GM18517 (cell line): ENCODE measurements around the gene MYOG.

Experiments
- ATAC-seq: cut with Tn5 transposase; IDR thresholded peaks from one replicate; pipeline ENCODE4 v1.9.1; 2021; ENCODE audit warnings: mild to moderate bottlenecking, moderate library complexity; ENCODE audit not compliant: unreplicated experiment

MYOG gene

DNA sequence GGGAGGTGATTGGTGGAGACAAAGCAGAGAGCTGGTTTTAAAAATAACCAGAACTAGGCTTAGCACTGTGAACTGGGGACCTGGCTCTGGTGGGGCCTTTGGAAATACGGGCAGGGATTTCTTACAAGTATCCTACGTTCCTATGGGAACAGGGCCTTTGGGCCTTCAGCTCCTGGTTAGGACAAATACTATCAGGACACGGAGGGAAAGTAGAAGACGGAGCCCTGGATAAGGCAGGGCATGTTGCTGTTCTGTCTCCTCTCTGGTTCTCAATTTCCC is 5.3 kb upstream of the MYOG start:
- ATAC-seq, result no peak

DNA sequence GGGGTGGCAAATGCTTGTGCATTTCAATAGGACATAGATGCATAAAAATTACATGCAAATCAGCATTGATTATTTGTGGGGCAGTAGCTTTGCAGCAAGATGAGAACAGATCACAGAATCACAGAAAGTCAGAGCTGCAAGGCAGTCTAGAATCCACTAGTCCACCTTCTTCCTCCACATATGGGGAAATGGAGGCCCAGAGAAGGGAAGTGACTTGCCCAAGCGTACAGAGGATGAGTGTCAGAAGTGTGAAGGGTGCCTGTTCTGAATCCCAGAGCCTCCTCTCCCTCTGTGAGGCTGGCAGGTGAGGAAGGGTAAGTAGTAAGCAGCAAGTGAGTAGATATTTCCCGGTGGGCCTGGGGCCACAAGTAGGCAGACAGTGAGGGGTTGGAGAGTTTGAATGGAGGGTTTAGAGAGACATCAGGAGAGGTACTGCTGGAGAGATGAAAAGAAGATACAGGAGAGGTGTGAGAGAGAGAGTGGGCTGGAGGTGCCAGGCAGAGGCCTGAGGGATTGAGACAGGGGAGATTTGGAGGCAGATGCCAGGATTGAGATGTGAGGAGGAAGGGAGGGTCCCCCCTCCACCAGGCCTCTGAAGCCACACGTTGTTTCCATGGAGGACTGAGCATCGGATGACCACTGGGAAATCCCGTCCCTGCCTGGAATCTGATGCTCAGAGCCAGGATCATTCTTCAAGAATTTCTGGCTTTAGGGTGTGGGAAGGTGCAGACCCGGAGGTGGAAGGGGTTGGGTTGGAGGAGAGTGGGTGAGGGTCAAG is 4.8 kb upstream of the MYOG start:
- no peak for ATAC-seq

- no peak for ATAC-seq
These were observed 3.8 kb upstream of the MYOG start for GRCh38 chr1:203089651-203090045.

- ATAC-seq, result no peak
These were observed 3.3 kb upstream of the MYOG start for GRCh38 chr1:203089001-203089650.

GRCh38 chr1:203088441-203088840 is 2.6 kb upstream of the MYOG start:
- ATAC-seq, result no peak

- ATAC-seq, result no peak
These were observed 1.4 kb upstream of the MYOG start for GRCh38 chr1:203086992-203087763.

- no peak for ATAC-seq
These were observed 954 bp downstream of the MYOG start for GRCh38 chr1:203084588-203085527.

DNA sequence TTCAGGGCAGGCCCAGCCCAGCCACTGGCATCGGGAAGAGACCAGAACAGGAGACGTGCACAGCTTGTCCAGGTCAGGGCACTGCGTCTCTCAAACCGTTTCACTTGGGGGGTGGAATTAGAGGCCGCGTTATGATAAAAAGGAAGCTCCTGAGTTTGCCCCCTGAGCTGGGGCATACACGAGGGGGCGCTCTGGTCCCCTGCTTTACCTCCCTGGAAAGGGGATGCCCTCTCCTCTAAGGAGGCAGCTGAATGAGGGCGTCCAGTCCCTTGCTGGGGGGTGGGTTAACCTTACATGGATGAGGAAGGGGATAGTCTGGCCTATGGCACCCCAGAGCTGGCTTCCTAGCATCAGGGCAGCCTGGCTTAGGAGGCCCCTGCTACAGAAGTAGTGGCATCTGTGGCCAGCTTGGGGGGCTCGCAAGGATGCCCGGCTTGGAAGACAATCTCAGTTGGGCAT is 2.3 kb downstream of the MYOG start:
- ATAC-seq, result no peak

DNA sequence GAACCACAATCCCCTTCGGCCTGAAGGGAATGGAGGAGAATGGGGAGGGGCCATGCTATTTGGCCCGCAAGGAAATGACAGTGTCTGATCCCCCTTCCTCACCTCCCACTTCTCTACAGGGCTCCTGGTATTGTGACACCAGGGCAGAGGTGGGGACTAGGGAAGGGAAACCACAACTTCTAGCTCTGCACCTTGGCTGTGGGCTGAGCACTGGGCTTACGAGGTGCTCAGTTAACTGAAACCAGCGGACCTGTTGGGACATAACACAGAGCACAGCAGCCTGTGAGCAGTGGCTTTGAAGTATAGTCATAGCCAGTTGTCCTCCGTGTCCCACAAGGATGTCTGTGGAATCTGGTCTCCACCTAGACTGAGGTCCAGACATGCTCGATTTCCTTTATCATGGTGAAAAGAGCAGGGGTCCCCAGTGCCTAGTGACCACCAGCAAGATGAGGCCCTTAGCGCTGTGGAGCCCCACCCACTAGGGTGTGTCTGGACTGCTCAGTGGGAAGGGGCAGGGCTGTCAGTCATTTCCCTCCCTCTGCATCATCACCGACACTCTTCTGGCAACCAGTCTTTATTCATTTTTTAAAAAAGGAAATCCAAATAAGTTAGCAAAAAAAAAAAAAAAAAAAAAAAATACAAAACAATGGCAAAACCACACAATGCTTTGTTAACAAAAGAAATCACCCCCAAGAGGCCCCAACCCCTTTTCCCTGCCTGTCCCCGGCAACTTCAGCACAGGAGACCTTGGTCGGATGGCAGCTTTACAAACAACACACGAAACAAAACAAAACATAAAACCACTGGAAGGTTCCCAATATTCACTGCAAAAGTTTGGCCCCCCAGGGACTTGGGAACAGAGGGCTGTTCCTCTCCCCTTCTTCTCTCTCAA is 3.0 kb downstream of the MYOG start:
- ATAC-seq, result no peak

GRCh38 chr1:203082231-203082505 is 3.6 kb downstream of the MYOG start:
- no peak for ATAC-seq

DNA sequence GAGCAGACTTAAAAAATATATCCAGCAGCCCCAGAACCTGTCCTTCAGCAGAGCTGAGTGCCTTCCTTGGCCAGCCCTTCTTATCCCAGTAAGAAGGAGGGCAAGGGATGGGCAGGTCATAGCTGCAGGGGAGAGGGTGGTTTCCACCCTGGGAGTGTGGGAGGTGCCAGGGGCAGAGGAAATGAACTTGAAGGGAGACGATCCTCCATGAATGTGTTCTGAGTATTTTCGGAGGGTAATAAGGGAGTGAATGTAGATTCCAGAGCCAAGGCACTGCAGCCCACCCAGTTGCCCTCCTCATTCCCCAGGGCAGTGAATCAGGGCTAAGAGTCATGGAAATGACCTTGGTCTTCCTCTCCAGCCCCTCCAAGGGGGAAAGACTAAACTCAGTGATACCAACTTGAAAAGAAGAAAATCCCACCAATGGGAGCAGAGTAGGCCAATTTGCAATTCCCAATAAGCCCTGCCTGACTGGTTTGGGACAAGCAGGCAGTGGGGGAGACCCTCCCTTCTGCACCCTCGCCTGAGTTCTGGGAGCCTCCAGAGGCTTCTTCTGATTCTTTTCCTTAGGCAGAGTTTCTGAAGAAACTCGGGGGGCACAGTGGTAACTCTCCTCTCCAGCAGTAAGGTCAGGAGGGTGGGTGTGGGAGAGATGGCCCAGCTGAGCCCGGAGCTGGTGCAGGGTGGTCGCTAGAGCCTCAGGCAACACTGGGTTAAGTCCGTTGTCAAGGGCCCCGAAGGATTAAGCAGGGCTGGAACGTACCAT is 4.2 kb downstream of the MYOG start:
- ATAC-seq, result no peak

DNA sequence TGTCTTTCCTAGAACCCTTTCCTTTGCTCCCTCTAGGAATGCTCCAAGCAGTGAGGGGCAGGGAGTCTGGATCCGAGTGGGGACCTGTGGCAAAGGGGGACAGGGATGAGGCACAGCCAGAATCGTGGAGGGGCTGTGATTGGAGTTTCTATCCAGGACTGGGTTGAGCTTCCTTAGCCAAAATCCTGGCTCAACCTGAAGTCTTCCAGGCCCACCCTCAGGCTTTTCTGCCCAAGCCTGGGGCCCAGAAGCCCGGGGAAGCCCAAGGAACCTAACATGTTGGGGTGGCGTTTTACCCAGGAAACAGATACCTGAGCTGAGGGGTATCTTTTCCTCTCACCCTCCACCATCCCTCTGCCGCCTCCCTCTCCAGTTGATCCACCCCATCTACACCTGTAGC is 5.4 kb downstream of the MYOG start:
- ATAC-seq, result no peak

- ATAC-seq, result no peak
These were observed 7.3 kb downstream of the MYOG start for GRCh38 chr1:203078478-203078877.

DNA sequence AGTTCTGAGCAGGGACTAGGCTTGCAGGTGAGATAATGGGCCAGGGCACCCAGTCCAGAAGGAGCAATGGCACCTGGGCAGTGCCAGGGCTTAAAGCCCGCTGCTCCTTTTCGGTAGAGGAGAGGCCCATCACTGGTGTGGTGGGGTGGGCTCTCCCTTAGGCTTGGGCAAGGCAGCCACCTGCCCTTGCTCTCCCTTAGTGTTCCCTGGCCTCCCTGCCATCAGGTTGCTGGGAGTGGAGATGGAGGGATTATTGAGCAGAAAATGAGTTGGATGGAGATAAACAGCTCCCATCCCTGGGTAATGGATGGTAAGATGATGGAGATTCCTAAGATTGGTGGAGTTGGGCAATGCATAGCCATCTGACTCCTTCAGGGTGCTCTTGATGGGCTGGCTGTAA is 7.9 kb downstream of the MYOG start:
- no peak for ATAC-seq

DNA sequence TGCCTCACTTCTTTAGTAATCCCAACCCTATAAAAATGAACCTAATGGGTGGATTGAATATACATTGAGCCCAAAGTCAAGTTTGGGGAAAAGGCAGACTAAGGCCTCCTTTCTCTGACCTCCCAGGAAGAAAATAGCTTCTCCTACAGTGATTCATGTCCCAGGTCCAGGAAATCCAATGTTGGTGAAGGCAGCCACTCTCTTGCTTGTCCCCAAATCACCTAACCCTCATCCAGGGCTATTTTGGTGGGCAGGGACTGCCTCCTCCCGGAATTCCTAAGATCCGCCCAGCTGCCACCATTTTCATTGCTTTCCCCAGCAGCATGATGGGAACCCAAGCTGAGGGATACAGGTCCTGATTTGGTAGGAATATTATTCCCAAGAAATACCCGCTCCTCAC is 8.4 kb downstream of the MYOG start:
- no peak for ATAC-seq

GRCh38 chr1:203076031-203076511 is 9.7 kb downstream of the MYOG start:
- ATAC-seq, result no peak

- no peak for ATAC-seq
These were observed 10.4 kb downstream of the MYOG start for GRCh38 chr1:203075236-203076030.

GRCh38 chr1:203074610-203075009 is 11.2 kb downstream of the MYOG start:
- no peak for ATAC-seq

- ATAC-seq, result no peak
These were observed 12.3 kb downstream of the MYOG start for GRCh38 chr1:203073469-203073868.
